H1 (cell line): ENCODE results near the gene MAGI2. TPM values are rescaled to one million over a fixed set of nuclear protein-coding genes. Genes with fewer than 3 reads are reported as not detected.

ENCODE experiments used
- CTCF ChIA-PET: fragments of 300-600 bp; sonication (Branson Sonifier 250); formaldehyde crosslinking; loops from one replicate; lab custom pipeline; 2021; ENCODE audit not compliant: partially characterized antibody; lab: Charles Lee
- POLR2A ChIA-PET: fragments of 300-600 bp; sonication (Branson Sonifier 250); formaldehyde crosslinking; loops from one replicate; lab custom pipeline; 2021; ENCODE audit warnings: inconsistent platforms; ENCODE audit not compliant: partially characterized antibody; lab: Charles Lee
- DNase-seq, 2 experiments: peaks; one replicate each; pipeline versions ENCODE4 v3.0.0 to v3.0.0-alpha.2; 2010 to 2022; ENCODE audit warnings: low spot score in 2 of 2, low read depth in 1 of 2, mixed read lengths in 1 of 2
- FAIRE-seq: peaks from 2 replicates; lab custom pipeline; 2011; peaks lifted over from hg19 to GRCh38; lab: Jason Lieb, UNC
- H2AFZ ChIP-seq: 2 replicates; pipeline ENCODE4 v1.8.1; 2012; ENCODE audit warnings: low read length, inconsistent platforms
- H2AK5ac ChIP-seq: 2 replicates; pipeline ENCODE4 v1.6.1; 2013; ENCODE audit warnings: low read depth, low read length
- H2BK120ac ChIP-seq: replicated peaks from 2 replicates; pipeline ENCODE3; 2013; ENCODE audit warnings: low read depth, low read length, inconsistent platforms
- H2BK12ac ChIP-seq: 2 replicates; pipeline ENCODE4 v1.6.1; 2013; ENCODE audit warnings: low read depth, low read length
- H2BK15ac ChIP-seq: 2 replicates; pipeline ENCODE4 v1.6.1; 2013; ENCODE audit warnings: low read length
- H2BK20ac ChIP-seq: 2 replicates; pipeline ENCODE4 v1.6.1; 2013; ENCODE audit warnings: low read length
- H2BK5ac ChIP-seq: 2 replicates; pipeline ENCODE4 v1.6.1; 2013; ENCODE audit warnings: low read depth, low read length
- H3K14ac ChIP-seq: 2 replicates; pipeline ENCODE4 v1.6.1; 2013; ENCODE audit warnings: inconsistent platforms; ENCODE audit not compliant: insufficient read length
- H3K18ac ChIP-seq: 2 replicates; pipeline ENCODE4 v1.6.1; 2013; ENCODE audit warnings: low read length; ENCODE audit errors: extremely low read depth
- H3K23ac ChIP-seq: 2 replicates; pipeline ENCODE4 v1.6.1; 2013; ENCODE audit warnings: inconsistent platforms; ENCODE audit not compliant: insufficient read length
- H3K23me2 ChIP-seq: 2 replicates; pipeline ENCODE4 v1.6.1; 2013; ENCODE audit warnings: low read depth, low read length
- H3K27ac ChIP-seq: 2 replicates; pipeline ENCODE4 v1.6.1; 2011; ENCODE audit warnings: low read depth, low read length, inconsistent platforms
- H3K27me3 ChIP-seq, 4 experiments: replicated peaks in 1 of 4; 1 replicate in 1 of 4; 2 replicates in 3 of 4; pipeline versions ENCODE4 v1.6.1 to v1.8.1; 2011 to 2013; ENCODE audit warnings: low read length in 3 of 4, mild to moderate bottlenecking in 3 of 4, inconsistent platforms in 2 of 4, mixed read lengths in 2 of 4, moderate library complexity in 1 of 4; ENCODE audit not compliant: control insufficient read depth in 3 of 4, insufficient read depth in 3 of 4; ENCODE audit errors: extremely low read depth in 1 of 4
- H3K36me3 ChIP-seq, 4 experiments: 2 replicates each; pipeline versions ENCODE4 v1.6.1 to v1.8.1; 2011 to 2013; ENCODE audit warnings: mild to moderate bottlenecking in 4 of 4, low read length in 3 of 4, moderate library complexity in 2 of 4, control low read depth in 1 of 4, inconsistent platforms in 1 of 4; ENCODE audit not compliant: insufficient read depth in 4 of 4, control insufficient read depth in 2 of 4
- H3K4ac ChIP-seq: replicated peaks from 2 replicates; pipeline ENCODE3; 2013; ENCODE audit warnings: low read length, low read depth, mixed read lengths, inconsistent platforms; ENCODE audit not compliant: insufficient read length
- H3K4me1 ChIP-seq, 4 experiments: replicated peaks in 1 of 4; 1 replicate in 1 of 4; 2 replicates in 3 of 4; pipeline versions ENCODE4 v1.6.1 to v1.8.1; 2011 to 2013; ENCODE audit warnings: low read length in 3 of 4, inconsistent platforms in 2 of 4, mixed read lengths in 1 of 4; ENCODE audit not compliant: insufficient read depth in 4 of 4, control insufficient read depth in 3 of 4
- H3K4me2 ChIP-seq, 2 experiments: 2 replicates each; pipeline versions ENCODE4 v1.6.1 to v1.8.1; 2011 to 2013; ENCODE audit warnings: low read depth in 2 of 2, low read length in 2 of 2, control low read depth in 1 of 2, inconsistent platforms in 1 of 2, mild to moderate bottlenecking in 1 of 2; ENCODE audit not compliant: insufficient read depth in 1 of 2
- H3K4me3 ChIP-seq, 4 experiments: fragments of 200-600, 300-600 bp in 1 of 4; sonication (generic), shearing (Covaris generic), sonication (Bioruptor Twin) in 1 of 4; 2 replicates each; pipeline versions ENCODE4 v1.5.1 to v1.8.1; 2011 to 2016; ENCODE audit warnings: low read length in 4 of 4, low read depth in 3 of 4, control low read depth in 2 of 4, inconsistent platforms in 2 of 4, mild to moderate bottlenecking in 2 of 4, mixed read lengths in 1 of 4, moderate library complexity in 1 of 4; ENCODE audit not compliant: insufficient read depth in 2 of 4; ENCODE audit errors: extremely low read depth in 1 of 4
- H3K56ac ChIP-seq: replicated peaks from 2 replicates; pipeline ENCODE3; 2013; ENCODE audit warnings: low read depth, mild to moderate bottlenecking, mixed read lengths, low read length, inconsistent platforms; ENCODE audit not compliant: insufficient read length
- H3K79me1 ChIP-seq: 2 replicates; pipeline ENCODE4 v1.6.1; 2013; ENCODE audit warnings: low read depth, low read length, control low read depth
- H3K79me2 ChIP-seq, 2 experiments: 2 replicates each; pipeline versions ENCODE4 v1.6.1 to v1.8.1; 2012 to 2013; ENCODE audit warnings: low read length in 2 of 2, mild to moderate bottlenecking in 2 of 2, inconsistent platforms in 1 of 2; ENCODE audit not compliant: insufficient read depth in 2 of 2, control insufficient read depth in 1 of 2
- H3K9ac ChIP-seq, 4 experiments: replicated peaks in 1 of 4; 1 replicate in 1 of 4; 2 replicates in 3 of 4; pipeline versions ENCODE4 v1.6.1 to v1.8.1; 2011 to 2013; ENCODE audit warnings: low read depth in 3 of 4, low read length in 3 of 4, control low read depth in 2 of 4, mild to moderate bottlenecking in 2 of 4, moderate library complexity in 2 of 4, inconsistent platforms in 1 of 4; ENCODE audit errors: extremely low read depth in 1 of 4
- H3K9me3 ChIP-seq, 2 experiments: 2 replicates each; pipeline versions ENCODE4 v1.6.1 to v1.8.1; 2012 to 2013; ENCODE audit warnings: mild to moderate bottlenecking in 2 of 2, moderate library complexity in 2 of 2, control low read depth in 1 of 2, inconsistent platforms in 1 of 2, low read depth in 1 of 2, low read length in 1 of 2, mixed read lengths in 1 of 2; ENCODE audit not compliant: insufficient read depth in 2 of 2
- H4K20me1 ChIP-seq, 2 experiments: replicated peaks in 1 of 2; 2 replicates each; pipeline versions ENCODE3 to v1.8.1; 2011 to 2013; ENCODE audit warnings: inconsistent platforms in 2 of 2, low read length in 2 of 2, mild to moderate bottlenecking in 1 of 2; ENCODE audit not compliant: insufficient read depth in 2 of 2, control insufficient read depth in 1 of 2
- H4K5ac ChIP-seq: 2 replicates; pipeline ENCODE4 v1.6.1; 2013; ENCODE audit warnings: low read length, low read depth, mixed read lengths, inconsistent platforms; ENCODE audit not compliant: insufficient read length
- H4K8ac ChIP-seq: 2 replicates; pipeline ENCODE4 v1.8.0; 2013; ENCODE audit warnings: mild to moderate bottlenecking, moderate library complexity, low read length, inconsistent platforms; ENCODE audit not compliant: insufficient read depth; ENCODE audit errors: extremely low read depth
- H4K91ac ChIP-seq: replicated peaks from 2 replicates; pipeline ENCODE3; 2013; ENCODE audit warnings: low read length, mixed read lengths, inconsistent platforms; ENCODE audit not compliant: insufficient read length
- BCL11A ChIP-seq, 2 experiments: IDR thresholded peaks; one replicate each; pipeline ENCODE4 v1.6.1; 2011; ENCODE audit warnings: low read depth in 2 of 2, low read length in 2 of 2, mild to moderate bottlenecking in 2 of 2
- CHD1 ChIP-seq: IDR thresholded peaks from 2 replicates; pipeline ENCODE4 v1.6.1; 2012; ENCODE audit warnings: low read depth, low read length, improper control_type of control experiment
- CTBP2 ChIP-seq: IDR thresholded peaks from 2 replicates; pipeline ENCODE4 v1.7.0; 2011; ENCODE audit warnings: borderline replicate concordance, mild to moderate bottlenecking, moderate library complexity, mixed read lengths, low read length; ENCODE audit not compliant: insufficient read depth, insufficient read length
- EP300 ChIP-seq, 2 experiments: IDR thresholded peaks; 1 replicate in 1 of 2; 2 replicates in 1 of 2; pipeline ENCODE4 v1.6.1; 2011 to 2012; ENCODE audit warnings: low read depth in 2 of 2, low read length in 2 of 2, mild to moderate bottlenecking in 2 of 2, borderline replicate concordance in 1 of 2, inconsistent platforms in 1 of 2, moderate library complexity in 1 of 2
- EZH2 ChIP-seq: fragments of 200-600 bp; sonication (generic); IDR thresholded peaks from 2 replicates; pipeline ENCODE4 v1.7.1; 2012; ENCODE audit warnings: low read depth, mild to moderate bottlenecking, moderate library complexity, low read length, inconsistent platforms; ENCODE audit not compliant: severe bottlenecking
- KDM4A ChIP-seq: IDR thresholded peaks from one replicate; pipeline ENCODE4 v1.7.1; 2012; ENCODE audit warnings: low read depth, mild to moderate bottlenecking, moderate library complexity, low read length, inconsistent platforms; ENCODE audit not compliant: severe bottlenecking
- RNF2 ChIP-seq: fragments of 200-900, 300-1000 bp; sonication (generic); IDR thresholded peaks from 2 replicates; pipeline ENCODE4 v1.7.1; 2016; ENCODE audit warnings: borderline replicate concordance, low read depth, mild to moderate bottlenecking, antibody characterized with exemption, low read length; ENCODE audit not compliant: poor library complexity, severe bottlenecking; ENCODE audit errors: missing control alignments
- RXRA ChIP-seq: IDR thresholded peaks from 2 replicates; pipeline ENCODE4 v1.6.1; 2011; ENCODE audit warnings: low read depth, mild to moderate bottlenecking, low read length, moderate library complexity; ENCODE audit not compliant: insufficient read depth
- SAP30 ChIP-seq: fragments of 300-600 bp; sonication (generic); IDR thresholded peaks from 2 replicates; pipeline ENCODE4 v1.7.1; 2012; ENCODE audit warnings: low read length, moderate library complexity, mild to moderate bottlenecking, inconsistent platforms; ENCODE audit not compliant: insufficient read depth, insufficient replicate concordance
- SIN3A ChIP-seq, 2 experiments: IDR thresholded peaks in 1 of 2; conservative IDR thresholded peaks in 1 of 2; 2 replicates each; pipeline ENCODE4 v1.6.1; 2011 to 2012; ENCODE audit warnings: low read length in 2 of 2, improper control_type of control experiment in 1 of 2, low read depth in 1 of 2, mild to moderate bottlenecking in 1 of 2
- WGBS, 2 experiments: shearing (Covaris generic) in 1 of 2; methylation state at CpG; one replicate each; pipeline versions ENCODE4 v1.1.6 to v1.1.7; 2013 to 2015; ENCODE audit warnings: low lambda C conversion rate in 2 of 2, mixed read lengths in 2 of 2, inconsistent platforms in 1 of 2, low coverage in 1 of 2, missing lambda C conversion rate in 1 of 2; ENCODE audit not compliant: insufficient replicate concordance in 2 of 2, insufficient coverage in 1 of 2, insufficient read length in 1 of 2; ENCODE audit errors: extremely low coverage in 1 of 2, missing lambda C conversion rate in 1 of 2; 5-methylcytosine and 5-hydroxymethylcytosine counted together
- polyA plus RNA-seq, 7 experiments: library from polyadenylated mRNA; depleted of rRNA in 3 of 7; stranded (reverse) in 5 of 7; unstranded in 2 of 7; fragments of >200 nt in 5 of 7; fragments of 200-250 nt in 2 of 7; gene quantifications; 1 replicate in 5 of 7; 2 replicates in 1 of 7; 4 replicates in 1 of 7; pipeline versions ENCODE4 v1.2.1 to v1.2.3, GENCODE V29; 2011 to 2013; ENCODE audit warnings: missing spikeins in 2 of 7, mixed read lengths in 2 of 7
- total RNA-seq: library from RNA; stranded (reverse); fragmentation: NEBNext Ultra II Directional; extraction: Animal tissue kit (Norgen Biotek cat#: 25700); gene quantifications from 2 replicates; pipeline ENCODE4 v1.2.1, GENCODE V29; 2021

MAGI2 gene
- total and polyA plus RNA-seq, 2 of the 8 experiments (the other 6 are each of a cell fraction or from before 2014, with no cell fraction given) = 6.0 to 27.3 TPM

- Histone ChIP-seq H3K4me3 (no peak overlapping the region), H2AK5ac (no peak overlapping the region), H3K4me1 (no peaks in the 10 kb centered on the region), H2BK20ac (no peak overlapping the region), H3K18ac (no peak overlapping the region), H3K36me3 (no peaks in the 10 kb centered on the region), H3K9me3 (no peaks in the 10 kb centered on the region), H3K23me2 (no peaks in the 10 kb centered on the region), H2BK5ac (no peak overlapping the region), H3K56ac (no peak overlapping the region), H2BK12ac (no peak overlapping the region), H3K27ac (no peak overlapping the region), H3K23ac (no peak overlapping the region), H4K91ac (no peak overlapping the region), H2BK120ac (no peak overlapping the region), H3K27me3 (no peaks in the 10 kb centered on the region), H3K4ac (no peak overlapping the region), H3K79me2 (no peaks in the 10 kb centered on the region), H3K9ac (no peak overlapping the region), H3K79me1 (no peaks in the 10 kb centered on the region), H4K20me1 (no peaks in the 10 kb centered on the region), H3K14ac (no peak overlapping the region), H4K8ac (no peak overlapping the region), H4K5ac (no peak overlapping the region), H2AFZ (no peak overlapping the region), H2BK15ac (no peak overlapping the region), H3K4me2 (no peak overlapping the region)
- POLR2A ChIA-PET = no interaction called here
- CTCF ChIA-PET = interaction anchor here (0.5 to 1.8 kb wide), 2 partner anchors 12 to 157 kb away, joined by 4 to 6 read pairs; no protein-coding TSS in a partner anchor
- FAIRE-seq (no peak), DNase-seq (no peak)
- 39% methylated on average over 1 of the region's 1 CpG; no CpG with 5 or more reads in 1 of the 2 experiments for WGBS, 2 experiments
- TF ChIP-seq CHD1 (no peak), KDM4A (no peak), RNF2 (no peak), EZH2 (no peak), RXRA (no peak), BCL11A (IDR thresholded peaks at IDR 0.05; ENCODE audit: low read depth in 2 of 2, low read length in 2 of 2) (no peak), CTBP2 (no peak), SAP30 (no peak), EP300 (IDR thresholded peaks at IDR 0.05; ENCODE audit: borderline replicate concordance in 1 of 2, low read depth in 2 of 2, low read length in 2 of 2) (no peak), SIN3A (conservative IDR thresholded peaks at IDR 0.05 in 1 of 2, IDR thresholded peaks at IDR 0.05 in 1 of 2; ENCODE audit: low read depth in 1 of 2, low read length in 2 of 2) (no peak)
Measured at GRCh38 chr7:79286181-79286580, 167.3 kb downstream of the MAGI2 start.
